Suprapubic skin (tissue), 4 donors: ENCODE results near the gene SEC24B. TPM values are rescaled to one million over a fixed set of nuclear protein-coding genes. Genes with fewer than 3 reads are reported as not detected.

Source experiments
- DNase-seq, 2 donors: peaks; one replicate each; pipeline ENCODE4 v3.0.0-alpha.2; 2019; ENCODE audit warnings: low spot score in 2 of 2
- H3K27ac ChIP-seq: fragments of 200-600 bp; sonication (generic); one replicate; pipeline ENCODE4 v1.5.1; 2019
- H3K27me3 ChIP-seq: fragments of 200-600 bp; sonication (generic); one replicate; pipeline ENCODE4 v1.5.1; 2019
- H3K36me3 ChIP-seq: fragments of 200-600 bp; sonication (generic); one replicate; pipeline ENCODE4 v1.5.1; 2019
- H3K4me1 ChIP-seq: fragments of 200-600 bp; sonication (generic); one replicate; pipeline ENCODE4 v1.5.1; 2019
- H3K4me3 ChIP-seq: fragments of 200-600 bp; sonication (generic); one replicate; pipeline ENCODE4 v1.5.1; 2019; ENCODE audit warnings: mild to moderate bottlenecking
- H3K9me3 ChIP-seq: fragments of 200-600 bp; sonication (generic); one replicate; pipeline ENCODE4 v1.5.1; 2019
- EP300 ChIP-seq: sonication (generic); formaldehyde crosslinking; IDR thresholded peaks from one replicate; pipeline ENCODE4 v1.6.1; 2017; ENCODE audit warnings: antibody characterized with exemption
- POLR2A ChIP-seq, 2 donors: fragments of 450-650 bp; IDR thresholded peaks; one replicate each; pipeline ENCODE4 v1.6.1; 2017; ENCODE audit warnings: antibody characterized with exemption in 2 of 2, mild to moderate bottlenecking in 2 of 2, moderate library complexity in 2 of 2
- POLR2AphosphoS5 ChIP-seq, 3 donors: sonication (generic); formaldehyde crosslinking; IDR thresholded peaks; one replicate each; pipeline ENCODE4 v1.6.1; 2017; ENCODE audit warnings: antibody characterized with exemption in 3 of 3
- WGBS: methylation state at CpG from one replicate; pipeline ENCODE4 v1.1.5; 2018; 5-methylcytosine and 5-hydroxymethylcytosine counted together
- total RNA-seq, 4 donors: library from RNA; depleted of rRNA; stranded (reverse); fragments of >200 nt; gene quantifications; one replicate each; pipeline ENCODE4 v1.1.0, GENCODE V29; 2016
- TF ChIP-seq, protein P1 (sequence below), 2 donors: fragments of 200-600 bp in 1 of 2; fragments of 450-650 bp in 1 of 2; sonication (generic) in 1 of 2; IDR thresholded peaks; one replicate each; pipeline ENCODE4 v1.5.1; 2016 to 2019; ENCODE audit warnings: antibody characterized with exemption in 2 of 2, mild to moderate bottlenecking in 1 of 2, moderate library complexity in 1 of 2

Gene SEC24B
- total RNA-seq, 4 donors from 2014 or later, result 38.6 to 77.6 (median 46.1) TPM

DNA sequence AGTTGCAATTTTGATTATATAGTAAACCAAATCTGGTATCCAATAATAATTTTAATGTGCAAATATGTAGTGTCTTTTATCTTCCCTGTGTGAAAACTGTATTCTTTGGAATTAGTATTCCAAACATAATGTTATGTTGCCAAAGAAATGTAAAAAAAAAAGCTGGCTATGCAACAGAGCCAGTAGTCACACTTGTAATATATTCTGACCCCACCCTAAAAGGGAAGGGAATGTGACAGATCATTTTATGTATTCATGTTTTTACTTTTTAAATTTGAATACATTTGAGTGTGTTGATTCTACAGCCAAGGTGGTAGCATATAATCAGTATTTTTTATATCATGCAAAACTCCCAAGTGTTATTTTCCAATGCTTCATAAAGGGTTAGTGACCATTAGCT is 98.6 kb downstream of the SEC24B start:
- Histone ChIP-seq H3K4me1 (no peaks in the 10 kb centered on the region), H3K4me3 (no peak overlapping the region), H3K27me3 (no peaks in the 10 kb centered on the region), H3K27ac (no peak overlapping the region), H3K9me3 (no peaks in the 10 kb centered on the region), H3K36me3 (peaks cover 93% of the 10 kb centered on the region)
- DNase-seq, result no peak
- TF ChIP-seq EP300, result no peak
- TF ChIP-seq POLR2AphosphoS5 (IDR thresholded peaks at IDR 0.05), result no peak

DNA sequence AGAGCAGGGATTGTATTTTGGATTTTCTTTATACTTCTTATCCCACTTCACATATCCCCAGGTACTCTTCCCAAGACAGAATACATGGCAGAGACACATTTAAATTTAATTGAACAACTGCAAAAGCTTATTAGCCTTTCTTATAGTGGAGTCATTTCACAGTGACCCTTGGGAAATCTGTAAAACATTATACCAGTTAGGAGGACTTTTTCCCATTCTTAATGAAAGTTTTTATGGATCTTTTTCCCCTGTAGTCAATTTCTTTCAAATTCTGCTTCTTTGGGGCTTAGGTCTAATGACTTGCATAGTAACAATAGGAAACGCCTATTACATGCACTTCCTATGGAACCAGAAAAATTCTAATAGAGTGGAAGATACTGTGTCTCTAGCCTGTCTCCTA is 111.8 kb downstream of the SEC24B start:
- Histone ChIP-seq H3K4me1 (no peaks in the 10 kb centered on the region), H3K27me3 (no peaks in the 10 kb centered on the region), H3K27ac (no peak overlapping the region), H3K9me3 (no peaks in the 10 kb centered on the region), H3K4me3 (no peak overlapping the region), H3K36me3 (peaks cover 32% of the 10 kb centered on the region)
- WGBS, result 98% methylated on average over 1 of the region's 1 CpG
- no peak for TF ChIP-seq POLR2A (IDR thresholded peaks at IDR 0.05)
- no peak for TF ChIP-seq EP300
- no peak for TF ChIP-seq POLR2AphosphoS5 (IDR thresholded peaks at IDR 0.05)
- TF ChIP-seq, protein P1, sequence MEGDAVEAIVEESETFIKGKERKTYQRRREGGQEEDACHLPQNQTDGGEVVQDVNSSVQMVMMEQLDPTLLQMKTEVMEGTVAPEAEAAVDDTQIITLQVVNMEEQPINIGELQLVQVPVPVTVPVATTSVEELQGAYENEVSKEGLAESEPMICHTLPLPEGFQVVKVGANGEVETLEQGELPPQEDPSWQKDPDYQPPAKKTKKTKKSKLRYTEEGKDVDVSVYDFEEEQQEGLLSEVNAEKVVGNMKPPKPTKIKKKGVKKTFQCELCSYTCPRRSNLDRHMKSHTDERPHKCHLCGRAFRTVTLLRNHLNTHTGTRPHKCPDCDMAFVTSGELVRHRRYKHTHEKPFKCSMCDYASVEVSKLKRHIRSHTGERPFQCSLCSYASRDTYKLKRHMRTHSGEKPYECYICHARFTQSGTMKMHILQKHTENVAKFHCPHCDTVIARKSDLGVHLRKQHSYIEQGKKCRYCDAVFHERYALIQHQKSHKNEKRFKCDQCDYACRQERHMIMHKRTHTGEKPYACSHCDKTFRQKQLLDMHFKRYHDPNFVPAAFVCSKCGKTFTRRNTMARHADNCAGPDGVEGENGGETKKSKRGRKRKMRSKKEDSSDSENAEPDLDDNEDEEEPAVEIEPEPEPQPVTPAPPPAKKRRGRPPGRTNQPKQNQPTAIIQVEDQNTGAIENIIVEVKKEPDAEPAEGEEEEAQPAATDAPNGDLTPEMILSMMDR (IDR thresholded peaks at IDR 0.05), result no peak
- no peak for DNase-seq

DNA sequence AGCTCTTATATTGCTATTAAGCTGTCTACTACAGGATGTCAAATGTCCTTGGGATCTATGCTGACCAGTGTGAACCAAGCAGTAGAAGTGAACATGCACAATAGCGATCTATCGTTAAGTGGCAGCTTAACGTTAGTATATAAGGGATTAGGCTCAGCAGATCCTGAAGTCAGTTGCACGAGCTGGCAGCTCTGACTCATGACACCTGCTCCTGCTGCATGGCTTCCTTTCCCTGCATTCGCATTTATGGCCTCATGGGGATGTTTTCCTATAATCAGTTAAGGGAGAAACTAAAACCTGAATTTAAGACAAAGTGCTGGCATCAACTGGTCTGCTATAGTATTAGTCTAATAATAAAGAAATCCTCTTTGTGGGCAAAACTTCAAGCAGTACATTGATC is 113.8 kb downstream of the SEC24B start:
- no peak overlapping the region for H3K27ac ChIP-seq
- TF ChIP-seq POLR2A (IDR thresholded peaks at IDR 0.05), result no peak
- no peak for TF ChIP-seq EP300
- TF ChIP-seq POLR2AphosphoS5 (IDR thresholded peaks at IDR 0.05), result no peak
- TF ChIP-seq, protein P1 (IDR thresholded peaks at IDR 0.05), result no peak
- no peak for DNase-seq
- H3K4me3 ChIP-seq, result no peak overlapping the region
- no peaks in the 10 kb centered on the region for H3K27me3 ChIP-seq
- no peaks in the 10 kb centered on the region for H3K4me1 ChIP-seq
- WGBS, result 90% methylated on average over 5 of the region's 5 CpGs
- H3K9me3 ChIP-seq, result no peaks in the 10 kb centered on the region
- peaks cover 22% of the 10 kb centered on the region for H3K36me3 ChIP-seq

DNA sequence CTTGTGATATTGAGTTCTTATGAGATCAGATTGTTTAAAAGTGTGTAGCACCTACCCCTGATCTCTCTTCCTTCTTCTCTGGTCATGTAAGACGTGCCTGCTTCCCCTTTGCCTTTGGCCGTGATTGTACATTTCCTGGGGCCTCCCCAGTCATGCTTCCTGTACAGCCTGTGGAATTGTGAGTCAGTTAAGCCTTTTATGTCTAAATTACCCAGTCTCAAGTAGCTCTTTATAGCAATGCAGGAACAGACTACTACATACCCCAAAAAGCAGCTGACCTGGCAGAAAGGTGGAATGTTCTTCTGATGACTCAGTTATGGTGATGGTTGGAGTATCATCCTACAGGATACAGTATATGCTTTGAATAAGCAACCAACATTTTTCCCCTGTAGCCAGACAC is 115.0 kb downstream of the SEC24B start:
- H3K27me3 ChIP-seq, result no peaks in the 10 kb centered on the region
- no peaks in the 10 kb centered on the region for H3K9me3 ChIP-seq
- H3K4me1 ChIP-seq, result no peaks in the 10 kb centered on the region
- H3K36me3 ChIP-seq, result peaks cover 14% of the 10 kb centered on the region
- H3K27ac ChIP-seq, result no peak overlapping the region
- no peak for DNase-seq
- TF ChIP-seq POLR2A (IDR thresholded peaks at IDR 0.05) (no peak), POLR2AphosphoS5 (IDR thresholded peaks at IDR 0.05) (no peak), EP300 (no peak)
- TF ChIP-seq, protein P1 (IDR thresholded peaks at IDR 0.05), result no peak
- H3K4me3 ChIP-seq, result no peak overlapping the region
- WGBS, result 59% methylated on average over 2 of the region's 2 CpGs

DNA sequence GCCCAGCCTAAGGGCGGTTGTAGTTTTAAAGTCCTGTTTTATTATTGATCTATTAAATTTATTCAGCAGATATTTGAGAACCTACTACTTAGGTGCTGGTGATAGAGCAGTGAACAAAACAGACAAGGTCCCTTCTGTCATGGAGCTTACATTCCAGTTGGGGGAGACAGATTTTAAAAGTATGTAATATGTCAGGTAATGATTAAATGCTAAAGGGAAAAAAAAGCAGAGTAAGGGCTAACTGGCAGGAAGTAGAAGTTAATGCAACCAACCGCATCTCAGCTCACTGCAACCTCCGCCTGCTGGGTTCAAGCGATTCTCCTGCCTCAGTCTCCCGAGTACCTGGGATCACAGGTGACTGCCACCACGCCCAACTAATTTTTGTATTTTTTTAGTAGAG is 118.6 kb downstream of the SEC24B start:
- TF ChIP-seq, protein P1 (IDR thresholded peaks at IDR 0.05), result no peak
- no peak for TF ChIP-seq POLR2AphosphoS5 (IDR thresholded peaks at IDR 0.05)
- TF ChIP-seq POLR2A (IDR thresholded peaks at IDR 0.05), result no peak
- TF ChIP-seq EP300, result no peak
- H3K27ac ChIP-seq, result no peak overlapping the region
- H3K4me1 ChIP-seq, result no peaks in the 10 kb centered on the region
- no peaks in the 10 kb centered on the region for H3K9me3 ChIP-seq
- no peak for DNase-seq
- WGBS, result 84% methylated on average over 6 of the region's 6 CpGs
- peaks cover 7% of the 10 kb centered on the region for H3K36me3 ChIP-seq
- no peak overlapping the region for H3K4me3 ChIP-seq
- H3K27me3 ChIP-seq, result no peaks in the 10 kb centered on the region

DNA sequence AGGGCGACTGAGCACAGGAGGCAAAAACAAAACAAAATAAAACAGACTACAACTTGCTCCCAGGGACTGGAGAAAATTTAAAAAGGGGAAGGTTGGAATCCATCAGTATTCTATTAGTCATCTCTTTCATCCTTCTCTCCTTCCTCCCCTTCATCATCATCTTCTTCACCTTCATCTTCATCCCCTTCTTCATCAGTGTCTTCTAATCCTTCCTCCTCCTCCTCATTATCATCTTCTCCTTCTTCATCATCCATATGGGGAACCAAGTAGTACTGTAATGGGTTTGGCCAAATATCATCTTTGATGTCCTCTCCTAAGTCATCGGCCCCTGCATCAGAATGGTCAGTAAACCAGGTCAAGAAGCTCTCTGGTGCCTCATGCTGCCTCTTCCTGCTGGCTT is 119.5 kb downstream of the SEC24B start:
- TF ChIP-seq, protein P1 (IDR thresholded peaks at IDR 0.05), result no peak
- TF ChIP-seq POLR2A (IDR thresholded peaks at IDR 0.05) (no peak), EP300 (no peak), POLR2AphosphoS5 (IDR thresholded peaks at IDR 0.05) (no peak)
- no peaks in the 10 kb centered on the region for H3K27me3 ChIP-seq
- peaks cover 2% of the 10 kb centered on the region for H3K36me3 ChIP-seq
- no peaks in the 10 kb centered on the region for H3K4me1 ChIP-seq
- 100% methylated on average over 2 of the region's 2 CpGs for WGBS
- no peaks in the 10 kb centered on the region for H3K9me3 ChIP-seq
- H3K27ac ChIP-seq, result no peak overlapping the region
- no peak overlapping the region for H3K4me3 ChIP-seq
- DNase-seq, result no peak
